HCT116 (cell line): Measurements from ENCODE around the gene ERVMER34-1. TPM values are rescaled to one million over a fixed set of nuclear protein-coding genes. Genes with fewer than 3 reads are reported as not detected.
A peak's percentile ranks its signal among the peaks of the same experiment; 100 is the strongest.

Experiments used
- ATAC-seq: fragments of 200-7000 bp; cut with Tn5 transposase; 2 replicates; pipeline ENCODE4 v1.9.1; 2020; ENCODE audit warnings: mild to moderate bottlenecking, moderate library complexity
- BruUV-seq: library from RNA; stranded (reverse); fragments of 400-500 nt; replicated peaks from 2 replicates; lab custom pipeline; 2021; lab: Mats Ljungman, UMichigan
- CTCF ChIA-PET: fragments of 300-600 bp; sonication (Branson Sonifier 250); formaldehyde crosslinking; loops from one replicate; lab custom pipeline; 2021; ENCODE audit warnings: antibody characterized with exemption; lab: Charles Lee
- POLR2A ChIA-PET: fragments of 300-600, 350-600 bp; sonication (Branson Sonifier 250); formaldehyde crosslinking; loops from one replicate; lab custom pipeline; 2021; ENCODE audit warnings: antibody characterized with exemption; lab: Charles Lee
- RAD21 ChIA-PET, 2 experiments: fragments of 300-600 bp; sonication (Branson Sonifier 250); formaldehyde crosslinking; loops; one replicate each; lab custom pipeline; 2023; ENCODE audit warnings: low total read pairs in 2 of 2; ENCODE audit not compliant: uncharacterized antibody in 2 of 2, unreplicated experiment in 2 of 2, low non-redundant PET in 1 of 2; lab: Charles Lee
- DNase-seq: peaks from one replicate; pipeline ENCODE4 v3.0.0-alpha.2; 2010; ENCODE audit warnings: low read depth, low spot score
- H2AFZ ChIP-seq: fragments of 200-600 bp; shearing (Covaris generic), sonication (generic); 2 replicates; pipeline ENCODE4 v1.6.1; 2017; ENCODE audit warnings: low read depth, mixed run types, mixed read lengths, antibody characterized with exemption, low read length; ENCODE audit not compliant: poor library complexity, severe bottlenecking
- H3K27ac ChIP-seq: 2 replicates; pipeline ENCODE4 v1.5.1; 2012; ENCODE audit warnings: low read depth, low read length
- H3K27me3 ChIP-seq: fragments of 200-600 bp; sonication (generic); 2 replicates; pipeline ENCODE4 v1.6.1; 2016; ENCODE audit warnings: mixed run types, low read length, mixed read lengths; ENCODE audit not compliant: insufficient read depth
- H3K36me3 ChIP-seq, 2 experiments: fragments of 200-500 bp in 1 of 2; fragments of 200-600 bp in 1 of 2; sonication (Bioruptor generic) in 1 of 2; sonication (generic) in 1 of 2; 2 replicates each; pipeline versions ENCODE4 v1.5.1 to v1.6.1; 2014 to 2016; ENCODE audit warnings: low read length in 2 of 2, inconsistent platforms in 1 of 2, mixed read lengths in 1 of 2, mixed run types in 1 of 2; ENCODE audit not compliant: insufficient read depth in 2 of 2, control insufficient read depth in 1 of 2
- H3K4me1 ChIP-seq, 2 experiments: fragments of 200-600 bp in 1 of 2; sonication (generic) in 1 of 2; 2 replicates each; pipeline versions ENCODE4 v1.5.1 to v1.6.1; 2012 to 2017; ENCODE audit warnings: low read length in 2 of 2, inconsistent platforms in 1 of 2, mild to moderate bottlenecking in 1 of 2, mixed read lengths in 1 of 2, mixed run types in 1 of 2, moderate library complexity in 1 of 2; ENCODE audit not compliant: insufficient read depth in 2 of 2, control insufficient read depth in 1 of 2
- H3K4me2 ChIP-seq: fragments of 200-600 bp; sonication (generic); 2 replicates; pipeline ENCODE4 v1.6.1; 2017; ENCODE audit warnings: mixed run types, low read length, mixed read lengths
- H3K4me3 ChIP-seq, 2 experiments: fragments of 200-600 bp in 1 of 2; sonication (generic) in 1 of 2; replicated peaks in 1 of 2; 2 replicates each; pipeline ENCODE4 v1.5.1; 2011 to 2016; ENCODE audit warnings: low read length in 2 of 2, control low read depth in 1 of 2, low read depth in 1 of 2, mild to moderate bottlenecking in 1 of 2, mixed read lengths in 1 of 2, mixed run types in 1 of 2
- H3K79me2 ChIP-seq: fragments of 200-600 bp; sonication (generic); 2 replicates; pipeline ENCODE4 v1.6.1; 2017; ENCODE audit warnings: mild to moderate bottlenecking, mixed run types, low read length, moderate library complexity, mixed read lengths; ENCODE audit not compliant: insufficient read depth
- H3K9ac ChIP-seq: fragments of 200-600 bp; sonication (generic); 2 replicates; pipeline ENCODE4 v1.6.1; 2016; ENCODE audit warnings: low read length, mixed read lengths
- H3K9me2 ChIP-seq: fragments of 200-600 bp; sonication (generic), shearing (Covaris generic); 2 replicates; pipeline ENCODE4 v1.6.1; 2017; ENCODE audit warnings: mixed run types, mild to moderate bottlenecking, moderate library complexity; ENCODE audit not compliant: insufficient read depth
- H3K9me3 ChIP-seq, 2 experiments: fragments of 200-500 bp in 1 of 2; fragments of 200-600 bp in 1 of 2; sonication (Bioruptor generic) in 1 of 2; sonication (generic) in 1 of 2; 2 replicates each; pipeline ENCODE4 v1.6.1; 2014 to 2017; ENCODE audit warnings: low read length in 2 of 2, mixed read lengths in 2 of 2, inconsistent platforms in 1 of 2, low read depth in 1 of 2, mild to moderate bottlenecking in 1 of 2, mixed run types in 1 of 2, moderate library complexity in 1 of 2; ENCODE audit not compliant: control insufficient read depth in 1 of 2, insufficient read depth in 1 of 2
- H4K20me1 ChIP-seq: fragments of 200-600 bp; sonication (generic), shearing (Covaris generic); 2 replicates; pipeline ENCODE4 v1.6.1; 2017; ENCODE audit warnings: mixed run types, mild to moderate bottlenecking, moderate library complexity; ENCODE audit not compliant: insufficient read depth
- EZH2 ChIP-seq: fragments of 200-600 bp; sonication (generic); IDR thresholded peaks from 2 replicates; pipeline ENCODE4 v1.6.1; 2017; ENCODE audit warnings: antibody characterized with exemption, mixed run types
- EZH2phosphoT487 ChIP-seq: fragments of 200-600 bp; IDR thresholded peaks from 2 replicates; pipeline ENCODE4 v1.6.1; 2018; ENCODE audit warnings: antibody characterized with exemption, borderline replicate concordance
- POLR2A ChIP-seq: IDR thresholded peaks from 2 replicates; pipeline ENCODE4 v1.7.0; 2011; ENCODE audit warnings: borderline replicate concordance; ENCODE audit not compliant: insufficient read depth, insufficient read length; ENCODE audit errors: extremely low read depth
- RAD21 ChIP-seq: IDR thresholded peaks from 2 replicates; pipeline ENCODE4 v1.6.1; 2012; ENCODE audit warnings: low read depth, mild to moderate bottlenecking
- SIN3A ChIP-seq: IDR thresholded peaks from 2 replicates; pipeline ENCODE4 v1.6.1; 2012; ENCODE audit warnings: low read depth
- SP1 ChIP-seq: IDR thresholded peaks from 2 replicates; pipeline ENCODE4 v1.6.1; 2012; ENCODE audit warnings: low read depth
- SRF ChIP-seq: IDR thresholded peaks from 2 replicates; pipeline ENCODE4 v1.6.1; 2012; ENCODE audit warnings: low read depth
- TCF7L2 ChIP-seq: IDR thresholded peaks from 2 replicates; pipeline ENCODE4 v1.7.0; 2011; ENCODE audit warnings: borderline replicate concordance, inconsistent platforms; ENCODE audit not compliant: insufficient read depth, insufficient read length; ENCODE audit errors: extremely low read depth
- YY1 ChIP-seq: IDR thresholded peaks from 2 replicates; pipeline ENCODE4 v1.6.1; 2011; ENCODE audit warnings: low read length, low read depth, moderate library complexity, mild to moderate bottlenecking; ENCODE audit not compliant: insufficient replicate concordance; ENCODE audit errors: extremely low read depth
- intact Hi-C: fragments of 100-400 bp; cut with micrococcal nuclease; formaldehyde crosslinking; loops from 2 replicates; pipeline ENCODE4 v1.10.0; 2022
- total RNA-seq: library from RNA; stranded (reverse); gene quantifications from one replicate; pipeline ENCODE4 v1.2.1, GENCODE V29; 2021; ENCODE audit not compliant: unreplicated experiment
- TF ChIP-seq, protein P1 (sequence below): IDR thresholded peaks from 2 replicates; pipeline ENCODE4 v1.6.1; 2012
- TF ChIP-seq, protein P2 (sequence below): IDR thresholded peaks from 2 replicates; pipeline ENCODE4 v1.6.1; 2012; ENCODE audit warnings: low read depth
- TF ChIP-seq, protein P3 (sequence below): IDR thresholded peaks from 2 replicates; pipeline ENCODE4 v1.6.1; 2012

The ERVMER34-1 gene
- total RNA-seq, 1 experiment from 2014 or later = 17.5 TPM

DNA sequence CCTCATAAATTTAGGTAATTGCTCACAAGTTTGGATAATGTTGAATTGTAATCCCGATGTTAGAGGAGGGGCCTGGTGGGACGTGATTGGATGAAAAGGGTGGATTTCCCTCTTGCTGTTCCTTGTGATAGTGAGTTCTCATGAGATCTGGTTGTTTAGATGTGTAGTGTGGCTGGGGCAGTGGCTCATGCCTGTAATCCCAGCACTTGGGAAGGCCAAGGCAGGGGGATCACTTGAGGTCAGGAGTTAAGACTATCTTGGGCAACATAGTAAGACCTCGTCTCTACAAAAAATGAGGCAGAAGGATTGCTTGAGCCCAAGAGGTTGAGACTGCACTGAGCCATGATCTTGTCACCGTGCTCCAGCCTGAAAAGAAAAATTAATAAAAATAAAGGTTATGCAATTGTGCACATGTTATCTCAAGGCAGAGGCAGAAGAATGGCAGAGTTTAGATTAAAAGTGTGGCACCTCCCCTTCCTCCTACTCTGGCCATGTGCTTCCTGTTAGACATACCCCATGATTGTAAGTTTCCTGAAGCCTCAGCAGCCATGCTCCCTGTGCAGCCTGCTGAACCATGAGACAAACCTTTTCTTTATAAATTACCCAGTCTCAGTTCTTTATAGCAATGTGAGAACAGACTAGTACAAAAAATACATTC, 36.5 kb downstream of the ERVMER34-1 start:
- peaks cover 5% of the 10 kb centered on the region; the same call in 1 of the 2 replicates for H4K20me1 ChIP-seq
- POLR2A ChIA-PET = no interaction called here
- BruUV-seq = no TSS peak
- H3K27me3 ChIP-seq = no peaks in the 10 kb centered on the region
- no peak overlapping the region for H2AFZ ChIP-seq
- peaks cover 22 to 31% of the 10 kb centered on the region in 2 experiments for H3K36me3 ChIP-seq
- peak overlapping the region; percentile 95; the same call in 1 of the 2 replicates for H3K27ac ChIP-seq
- no peaks in the 10 kb centered on the region for H3K9me3 ChIP-seq
- no peak for TF ChIP-seq RAD21
- TF ChIP-seq, protein P1, sequence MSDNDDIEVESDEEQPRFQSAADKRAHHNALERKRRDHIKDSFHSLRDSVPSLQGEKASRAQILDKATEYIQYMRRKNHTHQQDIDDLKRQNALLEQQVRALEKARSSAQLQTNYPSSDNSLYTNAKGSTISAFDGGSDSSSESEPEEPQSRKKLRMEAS = no peak
- TF ChIP-seq EZH2 = no peak
- TF ChIP-seq SRF = no peak
- no peak for TF ChIP-seq TCF7L2
- TF ChIP-seq, protein P2, sequence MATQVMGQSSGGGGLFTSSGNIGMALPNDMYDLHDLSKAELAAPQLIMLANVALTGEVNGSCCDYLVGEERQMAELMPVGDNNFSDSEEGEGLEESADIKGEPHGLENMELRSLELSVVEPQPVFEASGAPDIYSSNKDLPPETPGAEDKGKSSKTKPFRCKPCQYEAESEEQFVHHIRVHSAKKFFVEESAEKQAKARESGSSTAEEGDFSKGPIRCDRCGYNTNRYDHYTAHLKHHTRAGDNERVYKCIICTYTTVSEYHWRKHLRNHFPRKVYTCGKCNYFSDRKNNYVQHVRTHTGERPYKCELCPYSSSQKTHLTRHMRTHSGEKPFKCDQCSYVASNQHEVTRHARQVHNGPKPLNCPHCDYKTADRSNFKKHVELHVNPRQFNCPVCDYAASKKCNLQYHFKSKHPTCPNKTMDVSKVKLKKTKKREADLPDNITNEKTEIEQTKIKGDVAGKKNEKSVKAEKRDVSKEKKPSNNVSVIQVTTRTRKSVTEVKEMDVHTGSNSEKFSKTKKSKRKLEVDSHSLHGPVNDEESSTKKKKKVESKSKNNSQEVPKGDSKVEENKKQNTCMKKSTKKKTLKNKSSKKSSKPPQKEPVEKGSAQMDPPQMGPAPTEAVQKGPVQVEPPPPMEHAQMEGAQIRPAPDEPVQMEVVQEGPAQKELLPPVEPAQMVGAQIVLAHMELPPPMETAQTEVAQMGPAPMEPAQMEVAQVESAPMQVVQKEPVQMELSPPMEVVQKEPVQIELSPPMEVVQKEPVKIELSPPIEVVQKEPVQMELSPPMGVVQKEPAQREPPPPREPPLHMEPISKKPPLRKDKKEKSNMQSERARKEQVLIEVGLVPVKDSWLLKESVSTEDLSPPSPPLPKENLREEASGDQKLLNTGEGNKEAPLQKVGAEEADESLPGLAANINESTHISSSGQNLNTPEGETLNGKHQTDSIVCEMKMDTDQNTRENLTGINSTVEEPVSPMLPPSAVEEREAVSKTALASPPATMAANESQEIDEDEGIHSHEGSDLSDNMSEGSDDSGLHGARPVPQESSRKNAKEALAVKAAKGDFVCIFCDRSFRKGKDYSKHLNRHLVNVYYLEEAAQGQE = no peak
- no peak for TF ChIP-seq EZH2phosphoT487
- TF ChIP-seq YY1 = no peak
- TF ChIP-seq SP1 = no peak
- TF ChIP-seq, protein P3, sequence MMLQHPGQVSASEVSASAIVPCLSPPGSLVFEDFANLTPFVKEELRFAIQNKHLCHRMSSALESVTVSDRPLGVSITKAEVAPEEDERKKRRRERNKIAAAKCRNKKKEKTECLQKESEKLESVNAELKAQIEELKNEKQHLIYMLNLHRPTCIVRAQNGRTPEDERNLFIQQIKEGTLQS = no peak
- no peak for TF ChIP-seq SIN3A
- no peak for TF ChIP-seq POLR2A
- H3K4me3 ChIP-seq = peak overlapping the region in 1 of 2 experiments; percentile 57; a peak in 2 of 4 replicates
- peak overlapping the region; percentile 95; the same call in 1 of the 2 replicates for H3K9ac ChIP-seq
- H3K4me2 ChIP-seq = peak overlapping the region; percentile 76
- RAD21 ChIA-PET = no interaction called here
- intact Hi-C loops = loop anchor here (5.0 kb wide), 1 partner anchor 72 kb away; no protein-coding TSS in a partner anchor
- no peaks in the 10 kb centered on the region for H3K9me2 ChIP-seq
- ATAC-seq = no peak
- CTCF ChIA-PET = no interaction called here
- H3K79me2 ChIP-seq = peaks cover 28% of the 10 kb centered on the region
- H3K4me1 ChIP-seq = peaks cover 17 to 29% of the 10 kb centered on the region in 2 experiments
- no peak for DNase-seq
